Measurements from ENCODE around the gene ARID2. TPM values are rescaled to one million over a fixed set of nuclear protein-coding genes. Genes with fewer than 3 reads are reported as not detected.

The ARID2 gene
- total and polyA plus RNA-seq, 2 of the 13 experiments (the other 11 are each of a cell fraction or from before 2014, with no cell fraction given): 15.9 to 22.2 TPM

DNA sequence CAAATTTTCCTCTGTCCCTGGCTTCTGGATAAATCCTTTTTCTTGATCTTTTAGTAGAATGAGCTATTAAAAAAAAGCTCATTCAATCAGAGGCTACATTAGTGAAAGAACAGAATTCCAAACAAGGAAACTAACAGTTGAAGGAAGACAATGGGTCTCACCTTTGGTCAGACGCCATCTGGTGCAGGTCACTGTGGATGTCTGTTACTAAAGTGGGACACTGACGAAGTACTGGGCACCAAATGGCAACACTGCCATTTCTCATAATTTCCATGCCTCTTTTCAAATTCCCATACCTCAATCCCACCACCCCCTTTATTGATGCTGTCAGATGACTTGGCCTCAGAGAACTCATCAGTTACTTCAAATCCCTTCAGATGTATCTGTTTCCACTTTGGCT is 24.5 kb upstream of the ARID2 start:
- in situ Hi-C loops (cut with HindIII; ENCODE audit: extremely low pct_ligation_motif_present, low pct_unique_long_range_greater_than_20kb) (no loop called here), intact Hi-C loops (cut with micrococcal nuclease; ENCODE audit: unreplicated experiment) (no loop called here)
- Histone ChIP-seq H3K4me1 (ENCODE audit: insufficient read depth, low read length) (no peaks in the 10 kb centered on the region), H3K4me3 (replicated peaks in 1 of 3; ENCODE audit: insufficient read depth in 1 of 3, low read depth in 2 of 3, low read length in 3 of 3) (no peak overlapping the region), H2AFZ (ENCODE audit: low read length) (no peak overlapping the region), H3K27ac (ENCODE audit: extremely low read length, insufficient read depth, low read length) (no peak overlapping the region), H3K27me3 (ENCODE audit: control insufficient read depth in 1 of 2, insufficient read depth in 2 of 2, low read length in 2 of 2) (no peaks in the 10 kb centered on the region), H3K79me2 (ENCODE audit: insufficient read depth, low read length) (no peaks in the 10 kb centered on the region), H3K4me2 (ENCODE audit: low read depth, low read length) (no peak overlapping the region), H3K9me3 (ENCODE audit: low read length) (no peaks in the 10 kb centered on the region), H3K9ac (ENCODE audit: insufficient read depth, low read depth, low read length) (no peak overlapping the region), H4K20me1 (ENCODE audit: insufficient read depth, low read length) (no peaks in the 10 kb centered on the region), H3K36me3 (replicated peaks in 1 of 2; ENCODE audit: control insufficient read depth in 1 of 2, insufficient read depth in 2 of 2, low read length in 2 of 2) (no peaks in the 10 kb centered on the region)
- ATAC-seq (no peak), FAIRE-seq (no peak), DNase-seq (ENCODE audit: low spot score) (no peak)
- 36% methylated on average over 2 of the region's 2 CpGs for WGBS (ENCODE audit: low lambda C conversion rate)
- no TSS peak for BruUV-seq (replicated peaks)
- ChIA-PET CTCF (ENCODE audit: low intra/inter-chr PET ratio, low total read pairs) (no interaction called here), POLR2A (no interaction called here)
- TF ChIP-seq SOX6 (IDR thresholded peaks at IDR 0.05) (no peak), SOX6 (CRISPR knock-in tag; IDR thresholded peaks at IDR 0.05) (no peak), SUZ12 (IDR thresholded peaks at IDR 0.05; ENCODE audit: low read depth, low read length) (no peak), HMGA1 (CRISPR knock-in tag; conservative IDR thresholded peaks at IDR 0.05) (no peak), PHF8 (CRISPR knock-in tag; IDR thresholded peaks at IDR 0.05) (no peak), MTF2 (CRISPR knock-in tag; IDR thresholded peaks at IDR 0.05; ENCODE audit: borderline replicate concordance) (no peak), ZNF562 (CRISPR knock-in tag; IDR thresholded peaks at IDR 0.05; ENCODE audit: borderline replicate concordance) (no peak), ZNF17 (CRISPR knock-in tag; IDR thresholded peaks at IDR 0.05) (no peak), ZFYVE20 (CRISPR knock-in tag; IDR thresholded peaks at IDR 0.05; ENCODE audit: borderline replicate concordance, low read depth) (no peak), ZNF577 (CRISPR knock-in tag; IDR thresholded peaks at IDR 0.05; ENCODE audit: borderline replicate concordance, low read depth) (no peak)
- TF ChIP-seq, protein P1, sequence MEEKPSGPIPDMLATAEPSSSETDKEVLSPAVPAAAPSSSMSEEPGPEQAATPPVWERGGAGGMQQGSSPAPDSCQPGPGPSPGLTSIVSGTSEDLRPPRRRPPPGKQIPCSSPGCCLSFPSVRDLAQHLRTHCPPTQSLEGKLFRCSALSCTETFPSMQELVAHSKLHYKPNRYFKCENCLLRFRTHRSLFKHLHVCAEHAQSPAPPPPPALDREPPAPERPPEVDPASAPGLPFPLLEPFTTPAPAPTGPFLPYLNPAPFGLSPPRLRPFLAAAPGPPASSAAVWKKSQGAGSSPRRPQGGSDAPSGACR (CRISPR knock-in tag; IDR thresholded peaks at IDR 0.05): no peak
- TF ChIP-seq, protein P2, sequence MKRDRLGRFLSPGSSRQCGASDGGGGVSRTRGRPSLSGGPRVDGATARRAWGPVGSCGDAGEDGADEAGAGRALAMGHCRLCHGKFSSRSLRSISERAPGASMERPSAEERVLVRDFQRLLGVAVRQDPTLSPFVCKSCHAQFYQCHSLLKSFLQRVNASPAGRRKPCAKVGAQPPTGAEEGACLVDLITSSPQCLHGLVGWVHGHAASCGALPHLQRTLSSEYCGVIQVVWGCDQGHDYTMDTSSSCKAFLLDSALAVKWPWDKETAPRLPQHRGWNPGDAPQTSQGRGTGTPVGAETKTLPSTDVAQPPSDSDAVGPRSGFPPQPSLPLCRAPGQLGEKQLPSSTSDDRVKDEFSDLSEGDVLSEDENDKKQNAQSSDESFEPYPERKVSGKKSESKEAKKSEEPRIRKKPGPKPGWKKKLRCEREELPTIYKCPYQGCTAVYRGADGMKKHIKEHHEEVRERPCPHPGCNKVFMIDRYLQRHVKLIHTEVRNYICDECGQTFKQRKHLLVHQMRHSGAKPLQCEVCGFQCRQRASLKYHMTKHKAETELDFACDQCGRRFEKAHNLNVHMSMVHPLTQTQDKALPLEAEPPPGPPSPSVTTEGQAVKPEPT (CRISPR knock-in tag; IDR thresholded peaks at IDR 0.05; ENCODE audit: low read depth): no peak
- TF ChIP-seq, protein P3, sequence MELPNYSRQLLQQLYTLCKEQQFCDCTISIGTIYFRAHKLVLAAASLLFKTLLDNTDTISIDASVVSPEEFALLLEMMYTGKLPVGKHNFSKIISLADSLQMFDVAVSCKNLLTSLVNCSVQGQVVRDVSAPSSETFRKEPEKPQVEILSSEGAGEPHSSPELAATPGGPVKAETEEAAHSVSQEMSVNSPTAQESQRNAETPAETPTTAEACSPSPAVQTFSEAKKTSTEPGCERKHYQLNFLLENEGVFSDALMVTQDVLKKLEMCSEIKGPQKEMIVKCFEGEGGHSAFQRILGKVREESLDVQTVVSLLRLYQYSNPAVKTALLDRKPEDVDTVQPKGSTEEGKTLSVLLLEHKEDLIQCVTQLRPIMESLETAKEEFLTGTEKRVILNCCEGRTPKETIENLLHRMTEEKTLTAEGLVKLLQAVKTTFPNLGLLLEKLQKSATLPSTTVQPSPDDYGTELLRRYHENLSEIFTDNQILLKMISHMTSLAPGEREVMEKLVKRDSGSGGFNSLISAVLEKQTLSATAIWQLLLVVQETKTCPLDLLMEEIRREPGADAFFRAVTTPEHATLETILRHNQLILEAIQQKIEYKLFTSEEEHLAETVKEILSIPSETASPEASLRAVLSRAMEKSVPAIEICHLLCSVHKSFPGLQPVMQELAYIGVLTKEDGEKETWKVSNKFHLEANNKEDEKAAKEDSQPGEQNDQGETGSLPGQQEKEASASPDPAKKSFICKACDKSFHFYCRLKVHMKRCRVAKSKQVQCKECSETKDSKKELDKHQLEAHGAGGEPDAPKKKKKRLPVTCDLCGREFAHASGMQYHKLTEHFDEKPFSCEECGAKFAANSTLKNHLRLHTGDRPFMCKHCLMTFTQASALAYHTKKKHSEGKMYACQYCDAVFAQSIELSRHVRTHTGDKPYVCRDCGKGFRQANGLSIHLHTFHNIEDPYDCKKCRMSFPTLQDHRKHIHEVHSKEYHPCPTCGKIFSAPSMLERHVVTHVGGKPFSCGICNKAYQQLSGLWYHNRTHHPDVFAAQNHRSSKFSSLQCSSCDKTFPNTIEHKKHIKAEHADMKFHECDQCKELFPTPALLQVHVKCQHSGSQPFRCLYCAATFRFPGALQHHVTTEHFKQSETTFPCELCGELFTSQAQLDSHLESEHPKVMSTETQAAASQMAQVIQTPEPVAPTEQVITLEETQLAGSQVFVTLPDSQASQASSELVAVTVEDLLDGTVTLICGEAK (IDR thresholded peaks at IDR 0.05): no peak
- TF ChIP-seq, protein P3 (CRISPR knock-in tag; IDR thresholded peaks at IDR 0.05): no peak

Measured in HepG2 (cell line).